ENCODE measurements around the gene ASB9. TPM values are rescaled to one million over a fixed set of nuclear protein-coding genes. Genes with fewer than 3 reads are reported as not detected.
"Not testable (repeated sequence)": the region's sequence is repeated elsewhere in the genome, so short reads cannot be mapped to it uniquely, and the experiment has no call there.

Gene ASB9
- total RNA-seq, 1 donor from 2014 or later = not detected

- DNase-seq (ENCODE audit: low spot score) = no peak
Observed at GRCh38 chrX:15241301-15241700, 28.6 kb downstream of the ASB9 start.

GRCh38 chrX:15240414-15240813 is 29.5 kb downstream of the ASB9 start:
- no peak for DNase-seq (ENCODE audit: low spot score)

GRCh38 chrX:15236146-15236545 is 33.7 kb downstream of the ASB9 start:
- DNase-seq (ENCODE audit: low spot score) = no peak

- DNase-seq (ENCODE audit: low spot score) = no peak
Observed at GRCh38 chrX:15235001-15235400, 34.9 kb downstream of the ASB9 start.

GRCh38 chrX:15233416-15234015 is 36.4 kb downstream of the ASB9 start:
- DNase-seq (ENCODE audit: low spot score) = no peak

GRCh38 chrX:15224747-15225146 is 45.1 kb downstream of the ASB9 start:
- DNase-seq (ENCODE audit: low spot score) = no peak

- DNase-seq (ENCODE audit: low spot score) = no peak
Observed at GRCh38 chrX:15221321-15221720, 48.6 kb downstream of the ASB9 start.

- no peak for DNase-seq (ENCODE audit: low spot score)
Observed at GRCh38 chrX:15217161-15217560, 52.7 kb downstream of the ASB9 start.

- no peak for DNase-seq (ENCODE audit: low spot score)
Observed at GRCh38 chrX:15216280-15216679, 53.6 kb downstream of the ASB9 start.

- no peak for DNase-seq (ENCODE audit: low spot score)
Observed at GRCh38 chrX:15215366-15215765, 54.5 kb downstream of the ASB9 start.

- DNase-seq (ENCODE audit: low spot score) = no peak
Observed at GRCh38 chrX:15214588-15214987, 55.3 kb downstream of the ASB9 start.

GRCh38 chrX:15209096-15209495 is 60.8 kb downstream of the ASB9 start:
- no peak for DNase-seq (ENCODE audit: low spot score)

GRCh38 chrX:15207994-15208393 is 61.9 kb downstream of the ASB9 start:
- DNase-seq (ENCODE audit: low spot score) = no peak

- DNase-seq (ENCODE audit: low spot score) = no peak
Observed at GRCh38 chrX:15207384-15207783, 62.5 kb downstream of the ASB9 start.

GRCh38 chrX:15206306-15206705 is 63.6 kb downstream of the ASB9 start:
- DNase-seq (ENCODE audit: low spot score) = no peak

- no peak for DNase-seq (ENCODE audit: low spot score)
Observed at GRCh38 chrX:15204130-15204751, 65.6 kb downstream of the ASB9 start.

- no peak for DNase-seq (ENCODE audit: low spot score)
Observed at GRCh38 chrX:15203694-15204093, 66.2 kb downstream of the ASB9 start.

- DNase-seq (ENCODE audit: low spot score) = peak; percentile 13
Observed at GRCh38 chrX:15202454-15203177, 67.3 kb downstream of the ASB9 start.

GRCh38 chrX:15200871-15201270 is 69.0 kb downstream of the ASB9 start:
- no peak for DNase-seq (ENCODE audit: low spot score)

GRCh38 chrX:15198608-15199202 is 71.2 kb downstream of the ASB9 start:
- not testable (repeated sequence) for DNase-seq (ENCODE audit: low spot score)

- peak; percentile 4 for DNase-seq (ENCODE audit: low spot score)
Observed at GRCh38 chrX:15194146-15194545, 75.7 kb downstream of the ASB9 start.

All from umbilical cord (tissue), 2 donors.